CD4-positive, alpha-beta T cell treated with Interferon gamma for 1 hour (primary cell): Measurements from ENCODE around the gene UBQLN1.
"Not testable (repeated sequence)": the region's sequence is repeated elsewhere in the genome, so short reads cannot be mapped to it uniquely, and the experiment has no call there.

Experiments
- DNase-seq: peaks from one replicate; pipeline ENCODE4 v3.0.0-alpha.2; 2020

UBQLN1 gene

GRCh38 chr9:83629433-83630104 lies 78.2 kb downstream of the UBQLN1 start:
- DNase-seq, result no peak

DNA sequence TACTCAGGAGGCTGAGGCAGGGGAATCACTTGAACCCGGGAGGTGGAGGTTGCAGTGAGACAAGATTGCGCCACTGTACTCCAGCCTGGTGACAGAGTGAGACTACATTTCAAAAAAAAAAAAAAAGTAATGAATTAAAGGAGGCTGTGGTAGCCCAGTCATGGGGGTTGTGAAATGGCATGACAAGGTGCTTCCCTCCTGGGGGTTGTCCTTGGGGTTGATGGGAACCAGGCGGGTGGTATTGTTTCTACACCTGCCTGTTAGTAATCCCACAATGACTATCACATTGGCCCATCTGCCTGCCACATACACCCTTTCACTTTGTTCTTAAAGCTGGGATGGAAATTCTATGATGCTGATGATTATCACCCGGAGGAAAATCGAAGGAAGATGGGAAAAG lies 79.2 kb downstream of the UBQLN1 start:
- no peak for DNase-seq

DNA sequence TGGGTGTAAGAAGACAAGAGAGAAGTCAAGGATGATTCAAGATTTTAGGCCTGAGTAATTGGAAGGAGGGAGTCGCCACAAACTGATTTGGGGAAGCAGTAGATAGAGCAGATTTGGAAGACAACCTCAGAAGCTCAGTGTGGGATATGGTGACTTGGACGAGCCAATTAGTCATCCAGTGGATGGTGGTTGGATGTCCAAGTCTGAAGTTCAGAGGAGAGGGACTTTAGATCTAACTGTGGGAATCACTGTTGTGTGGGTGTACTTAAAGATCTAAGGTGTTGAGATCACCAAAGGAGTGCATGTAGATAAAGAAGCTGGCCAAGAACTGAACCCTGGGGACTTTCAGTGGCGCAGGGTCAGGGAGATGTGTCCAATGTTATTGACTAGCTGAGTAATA lies 82.6 kb downstream of the UBQLN1 start:
- no peak for DNase-seq

DNA sequence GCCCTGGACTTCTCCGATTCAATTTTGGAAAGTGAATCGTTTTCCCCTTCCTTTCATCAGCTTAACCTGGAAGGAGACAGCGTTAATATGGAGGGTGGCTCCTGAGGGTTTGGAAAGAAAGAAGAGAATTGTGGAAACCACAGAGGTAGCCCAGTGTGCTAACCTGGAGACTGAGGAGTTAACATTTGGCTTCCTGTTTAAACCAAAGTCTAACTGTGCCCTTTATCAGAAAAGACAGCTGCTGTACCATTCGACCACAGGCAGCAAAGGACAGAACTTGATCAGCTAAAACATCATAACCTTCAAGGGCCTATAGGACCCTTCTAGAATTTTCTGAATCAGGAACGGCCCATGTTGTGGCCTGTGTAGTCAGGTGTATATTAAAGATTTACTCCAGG lies 84.1 kb downstream of the UBQLN1 start:
- no peak for DNase-seq

DNA sequence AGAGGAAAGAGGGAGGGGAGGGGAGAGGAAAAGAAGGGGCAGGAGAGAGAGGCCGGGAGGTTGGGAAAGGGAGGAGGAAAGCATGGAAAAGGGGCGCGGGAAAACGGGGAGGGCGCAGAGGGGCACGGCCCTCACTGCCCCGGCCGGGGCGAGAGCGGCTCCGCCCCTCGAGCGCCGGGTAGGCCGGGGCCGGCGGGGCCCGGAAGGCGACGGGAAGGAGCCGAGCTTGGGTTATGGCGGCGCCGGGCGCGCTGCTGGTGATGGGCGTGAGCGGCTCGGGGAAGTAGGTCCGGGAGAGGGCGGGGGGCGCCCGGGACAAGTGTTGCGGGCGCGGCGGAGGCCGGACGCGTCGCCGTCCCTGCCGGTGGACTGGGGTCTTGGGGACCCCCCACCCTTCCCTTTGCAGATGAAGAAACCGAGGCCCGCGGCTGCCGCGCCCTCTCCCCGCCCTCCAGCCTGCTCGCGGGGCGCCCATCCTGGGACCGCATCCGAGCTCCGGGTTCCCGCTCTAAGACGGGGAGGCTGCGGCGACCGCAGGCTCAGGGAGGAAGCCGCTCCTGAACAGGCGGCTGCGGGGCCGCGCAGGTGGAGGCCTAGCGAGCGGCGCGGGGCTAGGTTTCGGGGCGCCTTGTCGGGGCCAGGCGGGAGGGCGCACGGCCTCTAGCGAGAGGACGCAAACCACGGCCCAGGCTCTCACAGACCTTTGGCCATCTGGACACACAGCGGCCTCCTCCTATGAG lies 84.6 kb downstream of the UBQLN1 start, which contains the start of gene IDNK:
Gene IDNK (plus strand): TSS at position 205 of the 740 bp plus-strand sequence. CDS start 29 bp downstream, at position 234.
- DNase-seq, result peak; percentile 47

DNA sequence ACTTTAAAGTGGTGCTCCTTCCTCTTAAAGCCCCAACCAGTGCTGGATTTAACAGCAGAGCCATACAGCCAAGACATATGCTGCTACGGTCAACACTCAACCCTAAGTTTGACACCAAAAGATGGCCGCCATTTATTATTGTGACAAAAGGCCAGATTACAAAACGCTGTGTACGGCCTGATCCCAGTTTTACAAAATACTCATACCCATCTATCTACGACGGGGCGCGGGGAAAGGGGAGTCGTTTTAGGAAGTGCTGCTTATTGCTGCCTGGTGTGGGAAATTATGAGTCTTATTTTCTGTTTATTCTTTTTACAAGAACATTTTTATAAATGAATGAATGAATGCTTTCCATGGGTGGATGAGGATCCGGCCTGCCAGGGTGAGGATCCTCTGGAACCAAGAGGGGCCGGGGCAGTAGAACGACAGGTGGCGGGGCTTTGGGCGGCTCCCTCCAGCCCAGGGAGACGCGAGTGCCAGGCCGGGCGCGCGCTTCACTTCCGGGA lies 85.3 kb downstream of the UBQLN1 start:
- peak; percentile 37 for DNase-seq

GRCh38 chr9:83620841-83621636 lies 86.7 kb downstream of the UBQLN1 start:
- DNase-seq, result peak; percentile 19

DNA sequence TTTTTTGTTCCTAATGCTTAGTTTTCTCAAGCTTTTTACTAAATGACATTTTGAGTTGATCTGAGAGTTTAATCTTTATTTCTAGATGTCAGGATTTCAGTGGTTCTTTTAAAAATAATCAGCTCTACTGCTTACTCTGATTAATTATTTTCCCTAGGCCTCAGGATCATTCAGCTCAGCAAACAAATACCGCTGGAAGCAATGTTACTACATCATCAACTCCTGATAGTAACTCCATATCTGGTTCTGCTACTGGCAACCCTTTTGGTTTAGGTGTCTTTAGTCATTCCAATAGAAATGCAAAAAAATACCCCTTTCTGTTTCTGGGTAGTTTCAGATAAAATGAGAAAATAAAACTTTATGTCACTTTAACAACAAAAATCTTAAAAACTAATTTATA lies 90.5 kb downstream of the UBQLN1 start:
- DNase-seq, result no peak

- not testable (repeated sequence) for DNase-seq
These were observed 94.5 kb downstream of the UBQLN1 start for GRCh38 chr9:83613298-83613697.
